HEK293T (cell line): ENCODE results near the gene PRDM16.

Source experiments
- CTCF ChIA-PET: fragments of 350-600 bp; formaldehyde crosslinking; extraction: SDS; loops from one replicate; lab custom pipeline; 2021; ENCODE audit warnings: antibody characterized with exemption, inconsistent platforms; lab: Yijun Ruan, JAX
- POLR2A ChIA-PET: fragments of 350-600 bp; formaldehyde crosslinking; extraction: SDS; loops from one replicate; lab custom pipeline; 2020; ENCODE audit warnings: antibody characterized with exemption, inconsistent platforms; lab: Yijun Ruan, JAX
- DNase-seq: peaks from one replicate; pipeline ENCODE4 v3.0.0; 2012; ENCODE audit warnings: mixed read lengths; ENCODE audit errors: extremely low spot score
- ARNT ChIP-seq: fragments of 450-650 bp; IDR thresholded peaks from 2 replicates; pipeline ENCODE4 v1.6.1; 2017; ENCODE audit warnings: mild to moderate bottlenecking
- BHLHE40 ChIP-seq: fragments of 450-650 bp; IDR thresholded peaks from 2 replicates; pipeline ENCODE4 v1.6.1; 2016; ENCODE audit warnings: mild to moderate bottlenecking, moderate library complexity, borderline replicate concordance
- CTBP1 ChIP-seq: fragments of 450-650 bp; IDR thresholded peaks from 2 replicates; pipeline ENCODE4 v1.6.1; 2016; ENCODE audit warnings: borderline replicate concordance
- ELF4 ChIP-seq: fragments of 450-650 bp; IDR thresholded peaks from 2 replicates; pipeline ENCODE4 v1.6.1; 2017; ENCODE audit warnings: antibody characterized with exemption
- FOXA1 ChIP-seq: fragments of 450-650 bp; IDR thresholded peaks from 2 replicates; pipeline ENCODE4 v1.6.1; 2016; ENCODE audit warnings: mild to moderate bottlenecking
- FOXK2 ChIP-seq: fragments of 450-650 bp; IDR thresholded peaks from 2 replicates; pipeline ENCODE4 v1.6.1; 2016; ENCODE audit warnings: mild to moderate bottlenecking
- FOXM1 ChIP-seq: fragments of 450-650 bp; IDR thresholded peaks from 2 replicates; pipeline ENCODE4 v1.6.1; 2017; ENCODE audit warnings: mild to moderate bottlenecking, borderline replicate concordance
- HDGF ChIP-seq: fragments of 450-650 bp; IDR thresholded peaks from 2 replicates; pipeline ENCODE4 v1.6.1; 2017; ENCODE audit warnings: antibody characterized with exemption, borderline replicate concordance
- L3MBTL2 ChIP-seq: fragments of 450-650 bp; conservative IDR thresholded peaks from 2 replicates; pipeline ENCODE4 v1.6.1; 2016; ENCODE audit warnings: mild to moderate bottlenecking
- LEF1 ChIP-seq: fragments of 450-650 bp; IDR thresholded peaks from 2 replicates; pipeline ENCODE4 v1.6.1; 2017; ENCODE audit warnings: mild to moderate bottlenecking, borderline replicate concordance
- NFRKB ChIP-seq: fragments of 450-650 bp; IDR thresholded peaks from 2 replicates; pipeline ENCODE4 v1.6.1; 2016; ENCODE audit warnings: mild to moderate bottlenecking, moderate library complexity
- SP1 ChIP-seq: fragments of 450-650 bp; IDR thresholded peaks from 2 replicates; pipeline ENCODE4 v1.6.1; 2017
- SUZ12 ChIP-seq: fragments of 450-650 bp; IDR thresholded peaks from 2 replicates; pipeline ENCODE4 v1.6.1; 2016; ENCODE audit warnings: mild to moderate bottlenecking
- TARDBP ChIP-seq: fragments of 450-650 bp; IDR thresholded peaks from 2 replicates; pipeline ENCODE4 v1.6.1; 2016
- ZNF384 ChIP-seq: fragments of 450-650 bp; IDR thresholded peaks from 2 replicates; pipeline ENCODE4 v1.6.1; 2016
- TF ChIP-seq, protein P1 (sequence below): fragments of 450-650 bp; IDR thresholded peaks from 2 replicates; pipeline ENCODE4 v1.6.1; 2016

PRDM16 gene

DNA sequence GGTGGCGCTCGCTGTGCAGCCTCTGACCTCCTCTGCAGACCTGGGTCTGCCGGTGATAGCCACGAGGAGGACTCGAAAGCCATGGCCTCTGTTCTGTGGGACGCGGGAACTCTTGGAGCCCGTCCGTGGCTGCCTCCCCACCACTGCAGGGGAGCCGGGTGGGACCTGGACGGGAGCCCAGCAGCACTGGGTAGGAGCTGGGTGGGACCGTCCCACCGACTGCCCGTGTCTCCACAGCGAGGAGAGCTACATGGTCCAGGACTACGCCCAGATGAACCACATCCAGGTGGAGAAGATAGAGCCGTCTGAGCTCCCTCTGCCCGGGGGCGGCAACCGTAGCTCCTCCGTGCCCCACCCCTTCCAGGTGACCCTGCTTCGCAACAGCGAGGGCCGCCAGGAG lies 409.2 kb downstream of the PRDM16 start:
- no peak for TF ChIP-seq ELF4
- TF ChIP-seq FOXA1 = no peak
- TF ChIP-seq SP1 = no peak
- TF ChIP-seq SUZ12 = no peak
- TF ChIP-seq NFRKB = no peak
- TF ChIP-seq BHLHE40 = no peak
- TF ChIP-seq ARNT = no peak
- no peak for TF ChIP-seq FOXM1
- no peak for TF ChIP-seq L3MBTL2
- TF ChIP-seq ZNF384 = no peak
- TF ChIP-seq HDGF = no peak
- TF ChIP-seq, protein P1, sequence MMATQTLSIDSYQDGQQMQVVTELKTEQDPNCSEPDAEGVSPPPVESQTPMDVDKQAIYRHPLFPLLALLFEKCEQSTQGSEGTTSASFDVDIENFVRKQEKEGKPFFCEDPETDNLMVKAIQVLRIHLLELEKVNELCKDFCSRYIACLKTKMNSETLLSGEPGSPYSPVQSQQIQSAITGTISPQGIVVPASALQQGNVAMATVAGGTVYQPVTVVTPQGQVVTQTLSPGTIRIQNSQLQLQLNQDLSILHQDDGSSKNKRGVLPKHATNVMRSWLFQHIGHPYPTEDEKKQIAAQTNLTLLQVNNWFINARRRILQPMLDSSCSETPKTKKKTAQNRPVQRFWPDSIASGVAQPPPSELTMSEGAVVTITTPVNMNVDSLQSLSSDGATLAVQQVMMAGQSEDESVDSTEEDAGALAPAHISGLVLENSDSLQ = no peak
- no peak for TF ChIP-seq TARDBP
- TF ChIP-seq FOXK2 = no peak
- POLR2A ChIA-PET = interaction anchor here (0.7 kb wide), 1 partner anchor 10 kb away, joined by 3 read pairs; no protein-coding TSS in a partner anchor
- DNase-seq = no peak
- CTCF ChIA-PET = interaction anchor here (1.8 to 2.3 kb wide), 2 partner anchors 13 to 25 kb away, joined by 9 to 10 read pairs; no protein-coding TSS in a partner anchor

- no peak for DNase-seq
- TF ChIP-seq BHLHE40 (no peak), NFRKB (no peak), LEF1 (no peak), ARNT (no peak), FOXM1 (no peak), TARDBP (no peak), ZNF384 (no peak), CTBP1 (no peak), SUZ12 (no peak), FOXK2 (no peak), L3MBTL2 (no peak), FOXA1 (no peak), ELF4 (no peak), SP1 (no peak), HDGF (no peak)
- TF ChIP-seq, protein P1 = no peak
- POLR2A ChIA-PET = no interaction called here
- CTCF ChIA-PET = interaction anchor here (1.8 to 3.2 kb wide), 3 partner anchors 11 to 27 kb away, joined by 9 to 26 read pairs (median 10); no protein-coding TSS in a partner anchor
Measured at GRCh38 chr1:3479511-3480368, 410.7 kb downstream of the PRDM16 start.

DNA sequence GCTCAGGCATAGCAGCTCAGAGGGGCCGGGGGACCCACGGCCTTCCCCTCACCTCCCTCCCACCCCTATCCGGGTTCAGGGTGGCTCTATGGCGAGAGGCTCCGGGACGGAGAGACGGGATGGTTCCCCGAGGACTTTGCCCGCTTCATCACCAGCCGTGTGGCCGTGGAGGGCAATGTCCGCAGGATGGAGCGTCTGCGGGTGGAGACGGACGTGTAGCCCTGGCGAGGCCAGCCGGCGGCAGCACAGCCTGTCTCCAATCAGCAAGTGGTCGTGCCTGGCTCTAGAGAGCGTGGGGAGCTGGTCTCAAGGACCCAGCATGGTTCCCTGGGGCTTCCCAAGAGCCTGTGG lies 411.3 kb downstream of the PRDM16 start:
- POLR2A ChIA-PET = no interaction called here
- no peak for DNase-seq
- CTCF ChIA-PET = interaction anchor here (3.2 kb wide), 1 partner anchor 27 kb away, joined by 26 read pairs; no protein-coding TSS in a partner anchor
- TF ChIP-seq ZNF384 = no peak
- no peak for TF ChIP-seq L3MBTL2

DNA sequence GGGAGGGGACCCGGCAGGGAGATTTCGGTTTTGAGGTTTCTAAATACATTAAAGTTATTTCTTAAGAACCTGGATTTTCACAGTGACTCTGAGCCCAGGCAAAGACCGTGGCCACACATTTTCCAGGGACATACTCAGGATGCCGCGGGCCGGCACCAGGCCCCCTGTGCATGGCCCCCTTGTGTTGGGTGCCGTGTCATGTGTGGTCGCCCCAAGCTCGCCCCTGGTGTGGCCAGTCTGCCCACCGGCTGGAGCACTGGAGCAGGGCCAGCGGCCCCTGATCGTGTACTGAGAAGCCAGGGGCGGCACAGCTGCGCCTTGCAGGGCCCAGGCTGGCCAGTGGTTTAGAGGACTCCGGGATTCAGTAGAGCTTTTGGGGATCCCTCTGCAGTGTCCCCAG lies 412.0 kb downstream of the PRDM16 start:
- CTCF ChIA-PET = interaction anchor here (3.2 kb wide), 1 partner anchor 28 kb away, joined by 26 read pairs; no protein-coding TSS in a partner anchor
- POLR2A ChIA-PET = no interaction called here
- TF ChIP-seq SUZ12 (no peak), TARDBP (no peak), SP1 (no peak), FOXK2 (no peak), FOXA1 (no peak), L3MBTL2 (no peak), LEF1 (no peak), HDGF (no peak), CTBP1 (no peak), ELF4 (no peak), FOXM1 (no peak)
- TF ChIP-seq, protein P1 = no peak
- no peak for DNase-seq

DNA sequence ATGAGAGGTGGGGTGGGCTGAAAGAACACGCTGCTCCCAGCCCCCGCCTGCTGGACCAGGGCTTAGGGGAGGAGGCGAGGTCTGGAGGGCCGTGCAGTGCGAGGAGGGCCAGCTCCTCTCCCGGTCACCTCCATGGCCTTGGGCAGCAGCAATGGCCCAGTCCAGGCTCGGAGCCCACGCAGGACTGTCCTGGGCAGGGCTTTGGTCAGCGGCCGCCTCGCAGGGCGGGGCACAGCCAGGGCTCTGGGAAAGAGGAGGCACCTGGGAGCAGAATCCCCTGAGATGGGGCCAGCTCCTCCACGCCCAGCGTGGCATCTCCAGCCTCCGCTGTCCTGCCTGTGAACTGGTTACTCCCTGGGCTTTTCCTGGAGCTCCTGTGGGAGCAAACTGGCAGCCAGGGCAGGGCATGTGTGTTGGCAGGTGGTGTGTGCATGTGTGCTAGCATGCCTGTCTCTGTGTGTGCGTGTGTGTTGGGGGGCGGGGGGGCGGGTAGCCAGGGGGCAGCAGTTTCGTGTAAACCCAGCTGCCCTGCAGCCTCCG lies 412.9 kb downstream of the PRDM16 start:
- CTCF ChIA-PET = interaction anchor here (0.6 to 3.2 kb wide), 4 partner anchors 9 to 661 kb away, joined by 3 to 26 read pairs (median 4); no protein-coding TSS in a partner anchor
- DNase-seq = no peak
- TF ChIP-seq FOXK2 (no peak), ARNT (no peak)
- POLR2A ChIA-PET = interaction anchor here (0.7 to 1.0 kb wide), 2 partner anchors 26 to 29 kb away, joined by 3 read pairs; no protein-coding TSS in a partner anchor

DNA sequence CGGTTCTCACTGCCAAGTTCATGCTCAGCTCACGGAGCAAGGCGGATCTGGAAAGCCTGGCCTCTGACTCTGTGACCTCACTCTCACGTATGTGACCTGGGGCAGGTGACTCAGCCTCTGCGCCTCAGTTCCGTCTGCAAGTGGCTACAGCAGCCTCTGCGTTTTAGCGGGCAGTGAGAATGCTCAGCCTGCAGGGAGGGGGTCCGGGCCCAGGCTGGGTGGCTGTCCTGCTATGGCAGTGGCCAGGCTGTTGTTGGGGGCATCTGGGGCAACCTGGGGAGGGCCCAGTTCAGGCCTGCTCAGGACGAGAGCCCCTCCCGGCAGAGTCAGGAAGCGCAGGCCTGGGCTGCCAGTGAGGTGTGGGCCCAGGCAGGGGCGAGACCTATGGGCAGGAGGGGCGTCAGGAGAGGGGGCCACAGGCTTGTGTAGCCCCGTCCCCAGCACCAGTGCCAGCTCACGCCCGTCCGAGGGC lies 413.4 kb downstream of the PRDM16 start:
- DNase-seq = peak; percentile 42
- TF ChIP-seq ARNT (no peak), TARDBP (no peak), FOXK2 (no peak), ELF4 (no peak), CTBP1 (no peak), L3MBTL2 (no peak), NFRKB (no peak), FOXM1 (no peak), ZNF384 (no peak), BHLHE40 (no peak), SUZ12 (no peak), LEF1 (no peak), HDGF (no peak), SP1 (no peak), FOXA1 (no peak)
- TF ChIP-seq, protein P1 = no peak
- POLR2A ChIA-PET = interaction anchor here (1.0 kb wide), 1 partner anchor 26 kb away, joined by 3 read pairs; no protein-coding TSS in a partner anchor
- CTCF ChIA-PET = interaction anchor here (1.0 to 3.2 kb wide), 3 partner anchors 9 to 29 kb away, joined by 4 to 26 read pairs (median 4); no protein-coding TSS in a partner anchor
